Measurements from ENCODE around the gene CYP27B1.

Gene CYP27B1

GRCh38 chr12:57782608-57783465 lies 16.0 kb upstream of the CYP27B1 start, which contains the start of gene TSFM:
TSS of gene TSFM (plus strand) at chr12:57782787. CDS start at chr12:57782802, 15 bp downstream.
- peak within 1 kb of the TSS; percentile 59 for H3K27ac ChIP-seq (ENCODE audit: low read depth, low read length)
- no peaks in the 10 kb centered on the region for H3K27me3 ChIP-seq (ENCODE audit: control insufficient read depth in 1 of 2, insufficient read depth in 2 of 2, low read length in 2 of 2)
- H3K4me3 ChIP-seq (ENCODE audit: low read depth in 1 of 2, low read length in 2 of 2) = peak within 1 kb of the TSS; percentile 66 to 100
- peak within 1 kb of the TSS; percentile 83 for H3K9ac ChIP-seq (ENCODE audit: low read length)
- H3K36me3 ChIP-seq (ENCODE audit: insufficient read depth, low read length) = peaks cover 30% of the 10 kb centered on the region
- H3K4me1 ChIP-seq (ENCODE audit: insufficient read depth, low read length) = peaks cover 10% of the 10 kb centered on the region
- no peaks in the 10 kb centered on the region for H3K9me3 ChIP-seq (ENCODE audit: low read length)

GRCh38 chr12:57782243-57782607 lies 15.3 kb upstream of the CYP27B1 start:
- H3K27ac ChIP-seq (ENCODE audit: low read depth, low read length) = no peak overlapping the region

GRCh38 chr12:57781801-57782200 lies 14.9 kb upstream of the CYP27B1 start:
- Histone ChIP-seq H3K9me3 (ENCODE audit: low read length) (no peaks in the 10 kb centered on the region), H3K36me3 (ENCODE audit: insufficient read depth, low read length) (peaks cover 24% of the 10 kb centered on the region), H3K27me3 (ENCODE audit: control insufficient read depth in 1 of 2, insufficient read depth in 2 of 2, low read length in 2 of 2) (no peaks in the 10 kb centered on the region), H3K4me1 (ENCODE audit: insufficient read depth, low read length) (peaks cover 10% of the 10 kb centered on the region), H3K4me3 (ENCODE audit: low read depth in 1 of 2, low read length in 2 of 2) (no peak overlapping the region), H3K27ac (ENCODE audit: low read depth, low read length) (no peak overlapping the region), H3K9ac (ENCODE audit: low read length) (no peak overlapping the region)

More at GRCh38 chr12:57782243-57782607, 15.3 kb upstream of the CYP27B1 start:
- H3K9me3 ChIP-seq (ENCODE audit: low read length) = no peaks in the 10 kb centered on the region
- peak overlapping the region; percentile 66 to 100 for H3K4me3 ChIP-seq (ENCODE audit: low read depth in 1 of 2, low read length in 2 of 2)
- H3K36me3 ChIP-seq (ENCODE audit: insufficient read depth, low read length) = peaks cover 28% of the 10 kb centered on the region
- H3K9ac ChIP-seq (ENCODE audit: low read length) = no peak overlapping the region
- H3K27me3 ChIP-seq (ENCODE audit: control insufficient read depth in 1 of 2, insufficient read depth in 2 of 2, low read length in 2 of 2) = no peaks in the 10 kb centered on the region
- peaks cover 10% of the 10 kb centered on the region for H3K4me1 ChIP-seq (ENCODE audit: insufficient read depth, low read length)

DNA sequence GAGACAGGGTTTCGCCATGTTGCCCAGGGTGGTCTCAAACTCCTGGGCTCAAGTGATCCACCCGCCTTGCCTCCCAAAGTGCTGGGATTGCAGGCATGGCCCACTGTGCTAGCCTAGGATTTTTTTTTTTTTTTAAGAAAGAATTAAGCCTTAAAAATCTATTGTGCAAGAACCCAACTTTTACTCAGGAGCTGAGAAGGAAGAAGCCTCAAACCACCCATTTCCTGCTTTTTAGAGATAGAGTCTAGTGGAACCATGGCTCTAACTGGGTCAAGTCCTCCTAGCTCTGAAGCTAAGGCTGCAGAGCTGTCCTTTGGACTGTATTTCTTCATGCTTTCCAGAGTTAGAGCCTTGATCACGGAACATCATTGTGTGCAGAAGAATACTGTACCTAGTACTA lies 14.4 kb upstream of the CYP27B1 start:
- no peak overlapping the region for H3K27ac ChIP-seq (ENCODE audit: low read depth, low read length)
- peaks cover 19% of the 10 kb centered on the region for H3K36me3 ChIP-seq (ENCODE audit: insufficient read depth, low read length)
- no peak overlapping the region for H3K4me3 ChIP-seq (ENCODE audit: low read depth in 1 of 2, low read length in 2 of 2)
- H3K9me3 ChIP-seq (ENCODE audit: low read length) = no peaks in the 10 kb centered on the region
- H3K27me3 ChIP-seq (ENCODE audit: control insufficient read depth in 1 of 2, insufficient read depth in 2 of 2, low read length in 2 of 2) = no peaks in the 10 kb centered on the region
- peaks cover 10% of the 10 kb centered on the region for H3K4me1 ChIP-seq (ENCODE audit: insufficient read depth, low read length)
- H3K9ac ChIP-seq (ENCODE audit: low read length) = no peak overlapping the region

DNA sequence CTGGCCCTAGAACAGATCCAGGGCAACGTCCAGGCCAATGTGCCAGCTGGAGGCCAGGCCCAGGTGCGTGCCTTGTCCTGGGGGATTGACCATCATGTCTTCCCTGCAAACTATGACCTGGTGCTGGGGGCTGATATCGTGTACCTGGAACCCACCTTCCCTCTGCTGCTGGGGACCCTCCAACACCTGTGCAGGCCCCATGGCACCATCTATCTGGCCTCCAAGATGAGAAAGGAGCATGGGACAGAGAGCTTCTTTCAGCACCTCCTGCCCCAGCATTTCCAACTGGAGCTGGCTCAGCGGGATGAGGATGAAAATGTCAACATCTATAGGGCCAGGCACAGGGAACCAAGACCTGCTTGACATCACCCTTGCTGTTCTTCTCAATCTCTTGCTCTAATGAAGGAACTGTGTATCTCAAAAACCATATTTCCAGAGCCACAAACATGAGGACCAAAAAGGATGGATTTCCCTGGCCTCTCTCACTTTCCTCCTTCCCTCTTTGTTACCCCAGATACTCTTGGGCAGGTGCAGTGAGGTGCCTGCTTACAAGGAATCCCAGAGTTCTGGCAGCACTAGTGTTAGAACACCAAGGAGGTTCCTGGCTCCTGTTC lies 13.5 kb upstream of the CYP27B1 start:
- Histone ChIP-seq H3K9ac (ENCODE audit: low read length) (no peak overlapping the region), H3K4me1 (ENCODE audit: insufficient read depth, low read length) (peaks cover 10% of the 10 kb centered on the region)

DNA sequence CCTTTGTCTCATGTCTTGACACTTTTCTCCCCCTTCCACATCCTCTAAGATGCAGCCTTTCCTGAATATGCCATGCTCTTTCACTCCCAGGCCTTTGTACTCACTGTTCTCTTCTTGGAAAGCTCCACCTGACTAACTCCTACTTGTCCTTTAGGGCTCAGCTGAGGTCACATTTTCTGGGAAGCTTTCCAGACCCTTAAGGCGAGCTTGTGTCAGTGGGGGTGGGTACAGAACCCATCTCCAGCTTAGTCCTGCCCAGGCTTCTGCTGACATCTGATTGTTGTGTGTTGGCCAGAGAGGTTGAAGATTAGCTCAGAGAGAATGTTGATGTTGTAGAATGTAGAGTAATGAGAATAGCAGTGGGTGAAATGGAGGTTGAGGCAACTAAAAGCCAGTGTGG lies 12.9 kb upstream of the CYP27B1 start:
- H3K9me3 ChIP-seq (ENCODE audit: low read length) = no peaks in the 10 kb centered on the region
- no peaks in the 10 kb centered on the region for H3K27me3 ChIP-seq (ENCODE audit: control insufficient read depth in 1 of 2, insufficient read depth in 2 of 2, low read length in 2 of 2)
- peaks cover 10% of the 10 kb centered on the region for H3K4me1 ChIP-seq (ENCODE audit: insufficient read depth, low read length)
- H3K27ac ChIP-seq (ENCODE audit: low read depth, low read length) = no peak overlapping the region
- no peak overlapping the region for H3K9ac ChIP-seq (ENCODE audit: low read length)
- H3K4me3 ChIP-seq (ENCODE audit: low read depth in 1 of 2, low read length in 2 of 2) = no peak overlapping the region
- H3K36me3 ChIP-seq (ENCODE audit: insufficient read depth, low read length) = peaks cover 10% of the 10 kb centered on the region

More for the DNA sequence above, 13.5 kb upstream of the CYP27B1 start:
- Histone ChIP-seq H3K9me3 (ENCODE audit: low read length) (no peaks in the 10 kb centered on the region), H3K4me3 (ENCODE audit: low read depth in 1 of 2, low read length in 2 of 2) (no peak overlapping the region), H3K36me3 (ENCODE audit: insufficient read depth, low read length) (peaks cover 14% of the 10 kb centered on the region), H3K27me3 (ENCODE audit: control insufficient read depth in 1 of 2, insufficient read depth in 2 of 2, low read length in 2 of 2) (no peaks in the 10 kb centered on the region), H3K27ac (ENCODE audit: low read depth, low read length) (no peak overlapping the region)

GRCh38 chr12:57777911-57778310 lies 11.0 kb upstream of the CYP27B1 start:
- Histone ChIP-seq H3K27ac (ENCODE audit: low read depth, low read length) (no peak overlapping the region), H3K27me3 (ENCODE audit: control insufficient read depth in 1 of 2, insufficient read depth in 2 of 2, low read length in 2 of 2) (no peaks in the 10 kb centered on the region), H3K9ac (ENCODE audit: low read length) (no peak overlapping the region), H3K4me3 (ENCODE audit: low read depth in 1 of 2, low read length in 2 of 2) (no peak overlapping the region), H3K4me1 (ENCODE audit: insufficient read depth, low read length) (peaks cover 10% of the 10 kb centered on the region), H3K9me3 (ENCODE audit: low read length) (no peaks in the 10 kb centered on the region), H3K36me3 (ENCODE audit: insufficient read depth, low read length) (peaks cover 10% of the 10 kb centered on the region)

DNA sequence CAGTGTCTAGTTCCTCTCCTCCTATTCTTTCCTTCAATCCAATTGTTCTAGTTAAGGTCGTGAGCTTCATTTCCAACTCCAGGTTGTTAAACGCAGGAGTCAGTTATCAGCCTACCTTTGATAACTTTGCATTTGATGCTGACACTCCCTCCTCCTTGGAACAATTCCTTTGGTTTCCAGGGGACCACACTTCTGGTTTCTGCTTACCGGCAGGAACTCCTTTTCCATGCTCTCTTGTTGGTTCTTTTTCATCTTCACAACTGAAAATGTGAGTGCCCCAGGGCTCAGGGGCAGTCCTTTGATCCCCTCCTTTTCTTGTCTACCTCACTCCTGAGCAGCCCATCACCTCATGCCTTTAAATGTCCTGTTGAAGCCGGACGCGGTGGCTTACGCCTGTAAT lies 10.5 kb upstream of the CYP27B1 start:
- Histone ChIP-seq H3K27ac (ENCODE audit: low read depth, low read length) (no peak overlapping the region), H3K9ac (ENCODE audit: low read length) (no peak overlapping the region), H3K36me3 (ENCODE audit: insufficient read depth, low read length) (peaks cover 10% of the 10 kb centered on the region), H3K9me3 (ENCODE audit: low read length) (no peaks in the 10 kb centered on the region), H3K4me1 (ENCODE audit: insufficient read depth, low read length) (peaks cover 9% of the 10 kb centered on the region), H3K27me3 (ENCODE audit: control insufficient read depth in 1 of 2, insufficient read depth in 2 of 2, low read length in 2 of 2) (no peaks in the 10 kb centered on the region), H3K4me3 (ENCODE audit: low read depth in 1 of 2, low read length in 2 of 2) (no peak overlapping the region)

DNA sequence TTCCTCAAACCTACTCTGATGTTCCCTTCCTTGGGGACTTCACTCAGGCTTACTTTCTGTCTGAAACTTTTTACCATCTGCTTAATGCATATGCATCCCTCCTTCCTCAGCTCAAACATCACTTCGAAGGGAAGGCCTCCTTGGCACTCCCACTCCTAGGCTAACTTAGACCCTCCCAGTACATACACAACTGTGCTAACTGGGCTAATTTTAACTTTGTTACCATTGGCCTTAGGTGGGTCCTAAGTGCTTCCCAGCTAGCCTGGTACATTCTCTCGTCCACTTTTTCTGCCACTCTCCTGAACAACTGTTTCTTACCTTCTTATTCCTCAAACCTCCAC lies 9.3 kb upstream of the CYP27B1 start:
- no peak overlapping the region for H3K9ac ChIP-seq (ENCODE audit: low read length)
- no peaks in the 10 kb centered on the region for H3K27me3 ChIP-seq (ENCODE audit: control insufficient read depth in 1 of 2, insufficient read depth in 2 of 2, low read length in 2 of 2)
- H3K4me1 ChIP-seq (ENCODE audit: insufficient read depth, low read length) = peaks cover 5% of the 10 kb centered on the region
- H3K27ac ChIP-seq (ENCODE audit: low read depth, low read length) = no peak overlapping the region
- H3K9me3 ChIP-seq (ENCODE audit: low read length) = no peaks in the 10 kb centered on the region
- peaks cover 10% of the 10 kb centered on the region for H3K36me3 ChIP-seq (ENCODE audit: insufficient read depth, low read length)
- no peak overlapping the region for H3K4me3 ChIP-seq (ENCODE audit: low read depth in 1 of 2, low read length in 2 of 2)

- Histone ChIP-seq H3K27me3 (ENCODE audit: control insufficient read depth in 1 of 2, insufficient read depth in 2 of 2, low read length in 2 of 2) (no peaks in the 10 kb centered on the region), H3K9ac (ENCODE audit: low read length) (no peak overlapping the region), H3K27ac (ENCODE audit: low read depth, low read length) (no peak overlapping the region), H3K36me3 (ENCODE audit: insufficient read depth, low read length) (peaks cover 9% of the 10 kb centered on the region), H3K9me3 (ENCODE audit: low read length) (no peaks in the 10 kb centered on the region), H3K4me1 (ENCODE audit: insufficient read depth, low read length) (peaks cover 5% of the 10 kb centered on the region), H3K4me3 (ENCODE audit: low read depth in 1 of 2, low read length in 2 of 2) (no peak overlapping the region)
These were observed 8.8 kb upstream of the CYP27B1 start for GRCh38 chr12:57775563-57776246.

GRCh38 chr12:57775044-57775443 lies 8.2 kb upstream of the CYP27B1 start:
- H3K9ac ChIP-seq (ENCODE audit: low read length) = no peak overlapping the region
- peaks cover 4% of the 10 kb centered on the region for H3K36me3 ChIP-seq (ENCODE audit: insufficient read depth, low read length)
- no peak overlapping the region for H3K27ac ChIP-seq (ENCODE audit: low read depth, low read length)
- H3K27me3 ChIP-seq (ENCODE audit: control insufficient read depth in 1 of 2, insufficient read depth in 2 of 2, low read length in 2 of 2) = no peaks in the 10 kb centered on the region
- no peak overlapping the region for H3K4me3 ChIP-seq (ENCODE audit: low read depth in 1 of 2, low read length in 2 of 2)
- no peaks in the 10 kb centered on the region for H3K9me3 ChIP-seq (ENCODE audit: low read length)
- H3K4me1 ChIP-seq (ENCODE audit: insufficient read depth, low read length) = peaks cover 5% of the 10 kb centered on the region

Measured in muscle layer of colon (tissue), 2 donors.